Heart left ventricle (tissue), 13 donors: ENCODE measurements around the gene LCE3E.

ENCODE experiments used
- POLR2A ChIP-seq, 2 donors: fragments of 450-650 bp; IDR thresholded peaks; one replicate each; pipeline ENCODE4 v1.6.1; 2017; ENCODE audit warnings: antibody characterized with exemption in 2 of 2, mild to moderate bottlenecking in 2 of 2, moderate library complexity in 2 of 2
- TF ChIP-seq, protein P1 (sequence below), 12 donors: fragments of 200-600 bp; sonication (generic) in 4 of 12; IDR thresholded peaks; one replicate each; pipeline versions ENCODE4 v1.5.0 to v1.8.0; 2018 to 2022; ENCODE audit warnings: antibody characterized with exemption in 12 of 12, mild to moderate bottlenecking in 5 of 12
- donor health status: ischemic (EF 13 %, LVEDD 7.1; RV severe dilation, severe dysfunction).
- donor health status: DM: no; HTN: yes; CAD: no.
- donor health status: DM: no; HTN: no; CAD: no.
- donor health status: ischemic (EF 25% LVEDD 6.9; RV normal size, moderate dysfunction).
- donor health status: ischemic (EF 25% LVEDD 5.7; RV mildly dilated, moderate dysfunction).
- donor health status: ischemic (EF 35%, LVEDD 5.7; RV mildly dilated, moderate dysfunction).
- donor health status: nonischemic (EF 11% LVEDD 7.7; RV severe dilation, severe dysfunction).
- donor health status: DM: yes; HTN: yes; CAD: no.
- donor health status: PGD.
- donor health status: ischemic (EF 29% LVEDD 5.4; RV normal size, mild dysfunction).
- donor health status: nonischemic (EF 23%, LVEDD 6.1; RV moderate dilation, normal function).

DNA sequence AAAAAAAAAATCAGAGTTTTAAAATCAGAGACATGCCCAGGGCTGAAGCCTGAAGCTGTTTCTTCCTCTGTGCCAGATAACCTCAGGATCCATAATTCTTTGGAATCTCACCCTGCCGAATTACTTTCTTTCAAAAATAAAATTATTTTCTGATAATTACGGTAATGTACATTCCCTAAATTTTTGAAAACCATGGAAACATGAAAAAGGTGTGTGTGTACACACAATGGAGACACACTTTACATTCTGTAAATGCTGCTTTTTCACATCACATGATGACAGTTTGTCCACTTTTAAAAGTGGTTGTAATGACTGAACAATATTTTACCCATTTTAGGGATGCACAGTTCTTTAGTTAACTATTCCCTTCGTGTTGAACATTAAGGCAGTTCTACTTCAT lies 30.8 kb downstream of the LCE3E start:
- TF ChIP-seq, protein P1, sequence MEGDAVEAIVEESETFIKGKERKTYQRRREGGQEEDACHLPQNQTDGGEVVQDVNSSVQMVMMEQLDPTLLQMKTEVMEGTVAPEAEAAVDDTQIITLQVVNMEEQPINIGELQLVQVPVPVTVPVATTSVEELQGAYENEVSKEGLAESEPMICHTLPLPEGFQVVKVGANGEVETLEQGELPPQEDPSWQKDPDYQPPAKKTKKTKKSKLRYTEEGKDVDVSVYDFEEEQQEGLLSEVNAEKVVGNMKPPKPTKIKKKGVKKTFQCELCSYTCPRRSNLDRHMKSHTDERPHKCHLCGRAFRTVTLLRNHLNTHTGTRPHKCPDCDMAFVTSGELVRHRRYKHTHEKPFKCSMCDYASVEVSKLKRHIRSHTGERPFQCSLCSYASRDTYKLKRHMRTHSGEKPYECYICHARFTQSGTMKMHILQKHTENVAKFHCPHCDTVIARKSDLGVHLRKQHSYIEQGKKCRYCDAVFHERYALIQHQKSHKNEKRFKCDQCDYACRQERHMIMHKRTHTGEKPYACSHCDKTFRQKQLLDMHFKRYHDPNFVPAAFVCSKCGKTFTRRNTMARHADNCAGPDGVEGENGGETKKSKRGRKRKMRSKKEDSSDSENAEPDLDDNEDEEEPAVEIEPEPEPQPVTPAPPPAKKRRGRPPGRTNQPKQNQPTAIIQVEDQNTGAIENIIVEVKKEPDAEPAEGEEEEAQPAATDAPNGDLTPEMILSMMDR (IDR thresholded peaks at IDR 0.05), result no peak
- TF ChIP-seq POLR2A (IDR thresholded peaks at IDR 0.05), result no peak
